Mesendoderm (in vitro differentiated cells): Measurements from ENCODE around the gene DRG2.

ENCODE experiments used
- DNase-seq: peaks from one replicate; pipeline ENCODE4 v3.0.0; 2013
- H2AK5ac ChIP-seq: 2 replicates; pipeline ENCODE4 v1.6.1; 2013; ENCODE audit warnings: low read length, inconsistent platforms
- H2BK120ac ChIP-seq: 2 replicates; pipeline ENCODE4 v1.6.1; 2013; ENCODE audit warnings: low read depth, mild to moderate bottlenecking, low read length, moderate library complexity, mixed read lengths
- H2BK15ac ChIP-seq: replicated peaks from 2 replicates; pipeline ENCODE4 v1.6.1; 2013; ENCODE audit warnings: low read depth, mild to moderate bottlenecking, moderate library complexity
- H2BK5ac ChIP-seq: 2 replicates; pipeline ENCODE4 v1.6.1; 2013; ENCODE audit warnings: low read length, inconsistent platforms
- H3K18ac ChIP-seq: 2 replicates; pipeline ENCODE4 v1.6.1; 2013; ENCODE audit warnings: mild to moderate bottlenecking, low read length, mixed read lengths
- H3K23ac ChIP-seq: one replicate; pipeline ENCODE4 v1.6.1; 2013; ENCODE audit warnings: low read length
- H3K27ac ChIP-seq: 2 replicates; pipeline ENCODE4 v1.5.1; 2013; ENCODE audit warnings: low read depth, mild to moderate bottlenecking, inconsistent platforms, low read length, moderate library complexity
- H3K27me3 ChIP-seq: 2 replicates; pipeline ENCODE4 v1.6.1; 2013; ENCODE audit warnings: low read length, control low read depth, mild to moderate bottlenecking, inconsistent platforms; ENCODE audit not compliant: insufficient read depth, poor library complexity
- H3K36me3 ChIP-seq: 2 replicates; pipeline ENCODE4 v1.6.1; 2013; ENCODE audit warnings: low read length, inconsistent platforms; ENCODE audit not compliant: control insufficient read depth, insufficient read depth
- H3K4ac ChIP-seq: one replicate; pipeline ENCODE4 v1.6.1; 2013; ENCODE audit warnings: low read depth, mild to moderate bottlenecking, low read length, moderate library complexity
- H3K4me1 ChIP-seq: 2 replicates; pipeline ENCODE4 v1.6.1; 2013; ENCODE audit warnings: low read depth, low read length, inconsistent platforms; ENCODE audit not compliant: control insufficient read depth
- H3K4me2 ChIP-seq: 2 replicates; pipeline ENCODE4 v1.6.1; 2013; ENCODE audit warnings: low read length
- H3K4me3 ChIP-seq: 2 replicates; pipeline ENCODE4 v1.5.1; 2013; ENCODE audit warnings: mild to moderate bottlenecking, low read length
- H3K56ac ChIP-seq: one replicate; pipeline ENCODE4 v1.6.1; 2013; ENCODE audit warnings: low read length
- H3K79me1 ChIP-seq: 2 replicates; pipeline ENCODE4 v1.6.1; 2013; ENCODE audit warnings: low read length, inconsistent platforms
- H3K79me2 ChIP-seq: 2 replicates; pipeline ENCODE4 v1.6.1; 2013; ENCODE audit warnings: mild to moderate bottlenecking, low read length; ENCODE audit not compliant: control insufficient read depth, insufficient read depth
- H3K9ac ChIP-seq: 2 replicates; pipeline ENCODE4 v1.6.1; 2013; ENCODE audit warnings: low read length, inconsistent platforms
- H4K5ac ChIP-seq: one replicate; pipeline ENCODE4 v1.6.1; 2013; ENCODE audit warnings: low read length
- H4K8ac ChIP-seq: one replicate; pipeline ENCODE4 v1.6.1; 2013; ENCODE audit warnings: low read depth, mild to moderate bottlenecking, control low read depth, low read length, moderate library complexity
- WGBS: extraction: QIAGEN DNeasy Blood & Tissue Kit; methylation state at CpG from one replicate; pipeline ENCODE4 v1.1.7; 2013; ENCODE audit warnings: low lambda C conversion rate, missing lambda C conversion rate; ENCODE audit not compliant: insufficient coverage; ENCODE audit errors: extremely low coverage; 5-methylcytosine and 5-hydroxymethylcytosine counted together

DRG2 gene

GRCh38 chr17:18143044-18143936, 55.5 kb downstream of the DRG2 start:
- Histone ChIP-seq H3K56ac (no peak overlapping the region), H3K27ac (no peak overlapping the region), H4K5ac (no peak overlapping the region), H2BK15ac (no peak overlapping the region), H2BK120ac (no peak overlapping the region), H2BK5ac (no peak overlapping the region), H3K27me3 (no peaks in the 10 kb centered on the region), H3K4me1 (no peaks in the 10 kb centered on the region), H3K9ac (no peak overlapping the region), H3K79me2 (no peaks in the 10 kb centered on the region), H3K4me2 (no peak overlapping the region), H3K4ac (no peak overlapping the region), H3K36me3 (no peaks in the 10 kb centered on the region), H3K79me1 (no peaks in the 10 kb centered on the region), H4K8ac (no peak overlapping the region), H3K4me3 (no peak overlapping the region), H3K18ac (no peak overlapping the region), H2AK5ac (no peak overlapping the region), H3K23ac (no peak overlapping the region)
- WGBS = no CpG with 5 or more reads among the region's 18 CpGs
- peak; percentile 78 for DNase-seq

- H3K36me3 ChIP-seq = no peaks in the 10 kb centered on the region
- no peaks in the 10 kb centered on the region for H3K79me2 ChIP-seq
- H2BK120ac ChIP-seq = no peak overlapping the region
- H3K79me1 ChIP-seq = no peaks in the 10 kb centered on the region
- H2BK5ac ChIP-seq = no peak overlapping the region
- H3K56ac ChIP-seq = no peak overlapping the region
- H3K9ac ChIP-seq = no peak overlapping the region
- no peak overlapping the region for H3K4me2 ChIP-seq
- H2AK5ac ChIP-seq = no peak overlapping the region
- no peak overlapping the region for H3K18ac ChIP-seq
- WGBS = no CpG with 5 or more reads among the region's 4 CpGs
- no peak overlapping the region for H2BK15ac ChIP-seq
- H3K4me3 ChIP-seq = no peak overlapping the region
- no peaks in the 10 kb centered on the region for H3K27me3 ChIP-seq
- no peak overlapping the region for H4K5ac ChIP-seq
- H3K4ac ChIP-seq = no peak overlapping the region
- H4K8ac ChIP-seq = no peak overlapping the region
- no peak overlapping the region for H3K27ac ChIP-seq
- H3K23ac ChIP-seq = no peak overlapping the region
- H3K4me1 ChIP-seq = no peaks in the 10 kb centered on the region
- DNase-seq = no peak
Measured at GRCh38 chr17:18144261-18144660, 56.5 kb downstream of the DRG2 start.

- Histone ChIP-seq H3K4me3 (no peak overlapping the region), H3K4me1 (no peaks in the 10 kb centered on the region), H3K9ac (no peak overlapping the region), H4K8ac (no peak overlapping the region), H3K4me2 (no peak overlapping the region), H3K27ac (no peak overlapping the region), H2BK120ac (no peak overlapping the region), H4K5ac (no peak overlapping the region), H3K23ac (no peak overlapping the region), H3K27me3 (no peaks in the 10 kb centered on the region), H3K4ac (no peak overlapping the region), H3K79me2 (no peaks in the 10 kb centered on the region), H3K36me3 (no peaks in the 10 kb centered on the region), H3K18ac (no peak overlapping the region), H2BK5ac (no peak overlapping the region), H2AK5ac (no peak overlapping the region), H3K79me1 (no peaks in the 10 kb centered on the region), H3K56ac (no peak overlapping the region), H2BK15ac (no peak overlapping the region)
- no peak for DNase-seq
- no CpG with 5 or more reads among the region's 1 CpG for WGBS
Measured at GRCh38 chr17:18144855-18145254, 57.1 kb downstream of the DRG2 start.

- no peak overlapping the region for H2AK5ac ChIP-seq
- no peaks in the 10 kb centered on the region for H3K79me2 ChIP-seq
- no peak overlapping the region for H2BK5ac ChIP-seq
- no peak overlapping the region for H3K4me2 ChIP-seq
- H3K18ac ChIP-seq = no peak overlapping the region
- H3K79me1 ChIP-seq = no peaks in the 10 kb centered on the region
- H3K36me3 ChIP-seq = no peaks in the 10 kb centered on the region
- no peak overlapping the region for H3K9ac ChIP-seq
- H3K4me3 ChIP-seq = no peak overlapping the region
- no peak overlapping the region for H2BK15ac ChIP-seq
- no peak overlapping the region for H3K23ac ChIP-seq
- no CpG with 5 or more reads among the region's 13 CpGs for WGBS
- DNase-seq = no peak
- no peaks in the 10 kb centered on the region for H3K4me1 ChIP-seq
- H2BK120ac ChIP-seq = no peak overlapping the region
- H3K56ac ChIP-seq = no peak overlapping the region
- no peak overlapping the region for H3K4ac ChIP-seq
- no peak overlapping the region for H4K8ac ChIP-seq
- H3K27me3 ChIP-seq = no peaks in the 10 kb centered on the region
- no peak overlapping the region for H3K27ac ChIP-seq
- no peak overlapping the region for H4K5ac ChIP-seq
Measured at GRCh38 chr17:18145811-18146210, 58.1 kb downstream of the DRG2 start.

- Histone ChIP-seq H3K4me3 (no peak overlapping the region), H3K9ac (no peak overlapping the region), H3K4me1 (no peaks in the 10 kb centered on the region), H4K8ac (no peak overlapping the region), H4K5ac (no peak overlapping the region), H3K27me3 (no peaks in the 10 kb centered on the region), H3K4ac (no peak overlapping the region), H3K36me3 (no peaks in the 10 kb centered on the region), H2BK15ac (no peak overlapping the region), H3K79me1 (no peaks in the 10 kb centered on the region), H2BK120ac (no peak overlapping the region), H3K18ac (no peak overlapping the region), H2AK5ac (no peak overlapping the region), H3K27ac (no peak overlapping the region), H2BK5ac (no peak overlapping the region), H3K4me2 (no peak overlapping the region), H3K79me2 (no peaks in the 10 kb centered on the region), H3K23ac (no peak overlapping the region), H3K56ac (no peak overlapping the region)
- no CpG with 5 or more reads among the region's 2 CpGs for WGBS
- DNase-seq = no peak
Measured at GRCh38 chr17:18146259-18146658, 58.5 kb downstream of the DRG2 start.

GRCh38 chr17:18146980-18147379, 59.2 kb downstream of the DRG2 start:
- Histone ChIP-seq H4K5ac (no peak overlapping the region), H2BK15ac (no peak overlapping the region), H2AK5ac (no peak overlapping the region), H3K79me2 (no peaks in the 10 kb centered on the region), H3K4me3 (no peak overlapping the region), H3K18ac (no peak overlapping the region), H3K4me1 (no peaks in the 10 kb centered on the region), H3K79me1 (no peaks in the 10 kb centered on the region), H3K23ac (no peak overlapping the region), H3K4me2 (no peak overlapping the region), H3K4ac (no peak overlapping the region), H3K36me3 (no peaks in the 10 kb centered on the region), H3K27me3 (no peaks in the 10 kb centered on the region), H2BK120ac (no peak overlapping the region), H2BK5ac (no peak overlapping the region), H3K27ac (no peak overlapping the region), H3K9ac (no peak overlapping the region), H3K56ac (no peak overlapping the region), H4K8ac (no peak overlapping the region)
- WGBS = no CpG with 5 or more reads among the region's 3 CpGs
- no peak for DNase-seq
